Measurements from ENCODE around the gene SIGLEC11.

DNA sequence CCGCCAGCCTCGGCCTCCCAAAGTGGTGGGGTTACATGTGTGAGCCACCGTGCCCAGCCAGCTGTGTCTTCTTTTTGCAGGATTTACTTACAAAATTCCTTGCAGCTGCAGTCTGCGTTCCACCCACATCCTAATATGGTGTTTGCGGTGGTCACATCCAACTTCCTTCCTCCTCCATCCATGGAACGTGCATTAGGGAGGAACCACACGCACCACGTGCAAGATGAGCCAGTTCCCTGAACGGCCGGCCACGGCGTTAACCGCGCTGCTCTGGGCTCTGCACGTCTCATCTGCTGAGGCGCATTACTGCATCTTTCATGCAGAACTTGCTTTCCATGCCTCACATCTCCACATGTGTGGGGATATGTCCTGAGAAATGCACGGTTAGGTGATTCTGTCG is 13.0 kb upstream of the SIGLEC11 start:
- TF ChIP-seq EZH2 (IDR thresholded peaks at IDR 0.05; ENCODE audit: borderline replicate concordance, low read length), result no peak
- TF ChIP-seq, protein P1, sequence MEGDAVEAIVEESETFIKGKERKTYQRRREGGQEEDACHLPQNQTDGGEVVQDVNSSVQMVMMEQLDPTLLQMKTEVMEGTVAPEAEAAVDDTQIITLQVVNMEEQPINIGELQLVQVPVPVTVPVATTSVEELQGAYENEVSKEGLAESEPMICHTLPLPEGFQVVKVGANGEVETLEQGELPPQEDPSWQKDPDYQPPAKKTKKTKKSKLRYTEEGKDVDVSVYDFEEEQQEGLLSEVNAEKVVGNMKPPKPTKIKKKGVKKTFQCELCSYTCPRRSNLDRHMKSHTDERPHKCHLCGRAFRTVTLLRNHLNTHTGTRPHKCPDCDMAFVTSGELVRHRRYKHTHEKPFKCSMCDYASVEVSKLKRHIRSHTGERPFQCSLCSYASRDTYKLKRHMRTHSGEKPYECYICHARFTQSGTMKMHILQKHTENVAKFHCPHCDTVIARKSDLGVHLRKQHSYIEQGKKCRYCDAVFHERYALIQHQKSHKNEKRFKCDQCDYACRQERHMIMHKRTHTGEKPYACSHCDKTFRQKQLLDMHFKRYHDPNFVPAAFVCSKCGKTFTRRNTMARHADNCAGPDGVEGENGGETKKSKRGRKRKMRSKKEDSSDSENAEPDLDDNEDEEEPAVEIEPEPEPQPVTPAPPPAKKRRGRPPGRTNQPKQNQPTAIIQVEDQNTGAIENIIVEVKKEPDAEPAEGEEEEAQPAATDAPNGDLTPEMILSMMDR (conservative IDR thresholded peaks at IDR 0.05 in 1 of 2, IDR thresholded peaks at IDR 0.05 in 1 of 2; ENCODE audit: extremely low read depth in 1 of 2, insufficient read depth in 1 of 2, low read depth in 1 of 2, low read length in 2 of 2), result no peak
